GM18520 (cell line): ENCODE results near the gene MYRIP.
"Not testable (repeated sequence)": the region's sequence is repeated elsewhere in the genome, so short reads cannot be mapped to it uniquely, and the experiment has no call there.

ENCODE experiments used
- ATAC-seq: cut with Tn5 transposase; IDR thresholded peaks from one replicate; pipeline ENCODE4 v1.9.1; 2021; ENCODE audit not compliant: unreplicated experiment

Gene MYRIP

DNA sequence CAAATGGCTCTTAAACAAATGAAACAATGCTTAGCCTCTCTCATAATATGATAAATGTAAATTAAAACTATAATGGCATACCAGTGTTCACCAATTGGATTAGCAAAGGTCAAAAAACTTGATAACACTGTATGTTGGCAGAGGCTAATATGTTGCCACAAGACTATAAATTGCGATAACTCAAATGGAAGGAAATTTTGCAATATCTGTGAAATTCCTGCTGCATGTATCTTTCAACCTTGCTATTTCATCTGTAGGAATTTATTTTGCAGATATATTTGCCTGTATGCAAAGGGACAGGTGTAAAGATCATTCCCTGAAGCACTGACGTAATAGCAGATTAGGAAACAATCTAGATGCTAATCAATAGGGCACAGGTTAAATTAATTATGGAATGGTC lies 308.7 kb downstream of the MYRIP start:
- no peak for ATAC-seq

DNA sequence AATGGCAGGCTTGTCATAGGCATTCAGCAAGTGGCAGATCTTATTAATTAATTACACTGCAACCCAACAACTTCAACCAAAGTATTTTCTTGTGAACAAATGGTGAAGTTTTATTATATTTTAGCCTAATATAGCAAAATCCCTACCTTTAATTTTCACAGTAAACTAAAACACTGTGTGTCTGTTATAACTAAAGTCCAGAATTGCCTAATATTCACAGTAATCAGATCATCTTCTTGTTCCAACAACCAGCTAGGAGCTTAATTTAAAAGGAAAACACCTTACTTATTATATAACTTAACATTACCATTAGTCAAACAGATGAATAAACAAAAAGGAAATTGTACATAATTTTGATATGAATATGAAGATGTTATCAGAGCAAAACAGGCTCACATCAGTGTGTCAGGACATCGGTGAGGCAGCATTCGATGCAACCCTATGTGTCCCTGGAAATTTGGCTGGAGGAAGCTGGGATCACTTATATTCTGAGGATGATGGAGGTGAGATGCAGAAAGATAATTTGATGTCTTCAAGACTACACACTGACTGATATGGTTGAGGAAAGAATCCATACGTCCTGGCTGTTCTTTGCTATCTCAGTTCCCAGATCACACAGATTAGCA lies 310.8 kb downstream of the MYRIP start:
- ATAC-seq: no peak

DNA sequence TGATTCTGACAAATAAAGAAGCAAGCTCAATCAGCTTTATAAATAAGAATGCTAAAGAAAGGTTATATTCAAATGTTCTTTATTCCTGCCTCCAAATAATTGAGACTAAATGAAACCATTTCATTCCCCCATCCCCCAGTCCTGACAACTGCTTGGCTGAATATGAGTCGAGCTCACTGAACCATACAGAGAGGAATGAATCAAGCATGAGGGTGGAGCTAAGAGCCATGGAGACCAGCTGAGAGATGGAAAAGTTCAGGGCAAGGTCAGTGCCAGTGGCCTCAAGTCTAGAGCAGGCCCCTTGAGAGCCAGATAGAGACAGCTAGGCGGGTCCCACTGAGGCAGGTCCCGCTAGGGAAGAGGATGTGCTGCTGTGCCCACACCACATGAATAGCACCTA lies 311.4 kb downstream of the MYRIP start:
- no peak for ATAC-seq

DNA sequence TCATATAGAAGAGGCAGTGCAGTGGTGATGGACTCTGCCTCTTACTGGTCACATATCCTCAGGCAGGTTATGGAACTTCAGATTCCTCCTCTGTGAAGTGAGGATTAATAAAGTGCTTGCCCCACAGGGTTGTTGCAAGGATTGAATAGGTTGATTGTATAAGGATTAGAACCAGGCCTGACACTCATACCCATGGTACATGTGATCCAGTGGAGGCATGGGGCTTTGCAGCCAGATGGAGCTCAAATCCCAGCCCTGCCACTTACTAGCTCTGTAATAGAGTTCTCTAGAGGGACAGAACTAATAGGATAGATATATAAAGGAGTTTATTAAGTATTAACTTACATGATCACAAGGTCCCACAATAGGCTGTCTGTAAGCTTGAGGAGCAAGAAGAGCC lies 315.5 kb downstream of the MYRIP start:
- no peak for ATAC-seq

DNA sequence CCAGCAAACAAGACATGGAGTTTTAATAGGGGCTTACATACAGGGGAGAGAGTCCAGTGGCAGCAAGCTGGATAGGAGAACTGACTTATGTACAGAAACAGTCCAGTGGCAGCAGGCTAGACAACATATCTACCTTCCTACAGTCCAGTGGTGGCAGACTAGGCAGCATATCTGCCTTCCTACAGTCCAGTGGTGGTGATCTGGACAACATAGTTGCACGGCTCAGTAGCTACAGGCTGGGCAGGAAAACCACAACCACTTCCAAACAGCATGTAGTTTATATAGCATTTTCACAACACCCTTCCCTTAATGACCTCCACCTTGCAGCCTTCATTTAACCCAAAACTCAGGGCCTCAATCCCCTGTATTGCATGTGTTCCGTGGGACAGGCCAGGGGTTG lies 318.8 kb downstream of the MYRIP start:
- no peak for ATAC-seq

DNA sequence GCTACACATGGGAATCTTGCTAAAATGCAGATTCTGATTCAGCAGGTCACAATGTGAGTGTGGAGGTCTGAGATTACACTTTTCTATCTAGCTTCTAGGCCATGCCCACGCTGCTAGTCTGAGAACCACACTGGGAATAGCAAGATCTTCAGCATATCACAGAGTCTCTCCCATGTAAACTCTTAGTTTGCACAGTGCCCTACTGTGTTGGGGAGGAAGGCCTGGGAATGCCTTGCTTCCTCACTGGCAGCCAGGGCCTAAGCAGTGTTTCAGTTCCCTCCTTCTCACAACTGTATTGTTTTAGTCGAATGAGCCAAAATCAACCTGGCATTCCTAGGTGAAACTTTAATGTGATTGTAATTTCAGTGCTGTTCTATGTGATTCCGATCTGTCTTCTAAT lies 320.1 kb downstream of the MYRIP start:
- ATAC-seq: no peak

DNA sequence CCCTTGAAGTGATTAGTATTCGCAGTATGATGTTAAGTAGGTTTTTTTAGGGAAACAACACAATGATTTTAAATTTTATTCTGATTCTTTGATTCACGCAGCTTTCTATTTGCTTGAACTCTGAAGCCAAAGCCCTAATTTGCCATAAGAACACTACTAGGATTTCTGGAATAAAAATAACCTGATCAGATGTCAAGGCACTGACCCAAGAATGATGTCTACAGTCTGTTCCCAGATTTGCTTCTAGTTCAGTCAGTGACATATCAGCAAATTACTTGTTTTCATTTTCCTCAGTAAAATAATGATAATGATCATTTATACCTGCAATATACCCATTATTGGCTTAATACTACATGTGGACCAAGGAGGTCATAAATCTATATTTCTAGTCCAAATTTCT lies 320.6 kb downstream of the MYRIP start:
- no peak for ATAC-seq

DNA sequence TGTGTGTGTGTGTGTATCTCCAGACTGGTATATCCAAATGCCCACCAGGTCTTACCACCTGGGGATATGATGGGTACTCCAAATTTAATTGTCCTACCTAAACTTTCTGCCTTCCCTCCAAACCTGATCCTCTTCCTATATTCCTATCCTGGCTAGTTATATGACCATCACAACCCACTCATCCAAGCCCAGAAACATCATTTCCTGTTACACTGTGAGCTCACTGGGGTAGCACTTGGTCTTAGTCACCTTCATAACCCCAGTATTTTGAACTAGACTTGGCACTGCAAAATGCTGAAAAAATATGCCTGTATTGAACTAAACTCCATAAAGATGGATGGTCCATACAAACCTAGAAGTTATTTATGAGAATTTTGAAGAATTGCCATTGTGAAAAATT lies 321.3 kb downstream of the MYRIP start:
- no peak for ATAC-seq

DNA sequence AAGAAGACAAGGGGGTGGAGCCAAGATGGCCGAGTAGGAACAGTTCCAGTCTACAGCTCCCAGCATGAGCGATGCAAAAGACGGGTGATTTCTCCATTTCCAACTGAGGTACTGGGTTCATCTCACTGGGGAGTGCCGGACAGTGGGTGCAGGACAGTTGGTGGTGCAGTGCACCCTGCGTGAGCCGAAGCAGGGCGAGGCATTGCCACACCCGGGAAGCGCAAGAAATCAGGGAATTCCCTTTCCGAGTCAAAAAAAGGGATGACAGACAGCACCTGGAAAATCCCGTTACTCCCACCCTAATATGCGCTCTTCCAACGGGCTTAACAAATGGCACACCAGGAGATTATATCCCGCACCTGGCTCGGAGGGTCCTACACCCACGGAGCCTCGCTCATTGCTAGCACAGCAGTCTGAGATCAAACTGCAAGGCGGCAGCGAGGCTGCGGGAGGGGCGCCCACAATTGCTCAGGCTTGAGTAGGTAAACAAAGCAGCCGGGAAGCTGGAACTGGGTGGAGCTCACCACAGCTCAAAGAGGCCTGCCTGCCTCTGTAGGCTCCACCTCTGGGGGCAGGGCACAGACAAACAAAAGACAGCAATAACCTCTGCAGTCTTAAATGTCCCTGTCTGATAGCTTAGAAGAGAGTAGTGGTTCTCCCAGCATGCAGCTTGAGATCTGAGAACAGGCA lies 324.6 kb downstream of the MYRIP start:
- ATAC-seq: not testable (repeated sequence)

DNA sequence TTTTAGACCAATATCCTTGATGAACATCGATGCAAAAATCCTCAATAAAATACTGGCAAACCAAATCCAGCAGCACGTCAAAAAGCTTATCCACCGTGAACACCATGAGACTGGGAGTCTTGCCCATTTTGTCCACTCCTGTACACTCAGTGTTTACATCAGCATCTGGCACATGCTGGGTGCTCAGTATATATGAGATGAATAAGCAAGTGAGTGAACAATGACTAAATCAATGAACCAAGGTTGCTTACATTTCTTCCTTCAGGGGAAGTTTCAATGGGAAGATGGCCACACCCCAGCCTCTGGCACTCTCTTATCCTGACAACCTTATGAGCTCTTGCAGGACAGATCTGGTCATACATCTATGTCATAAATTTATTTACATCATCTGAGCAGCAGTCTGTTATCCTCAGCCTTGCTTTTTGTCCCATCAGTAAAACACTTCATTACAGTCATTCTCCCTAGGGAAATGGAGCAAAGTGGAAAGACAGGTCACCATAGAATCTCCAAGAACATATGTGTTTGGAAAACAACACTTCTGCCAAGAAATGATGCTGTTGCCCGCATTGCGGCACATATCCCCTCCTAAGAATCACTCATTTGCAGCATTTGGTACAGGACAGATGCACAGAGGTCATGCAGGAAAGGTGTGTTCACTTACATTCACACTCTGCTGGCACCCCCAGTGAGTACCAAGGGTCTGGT lies 328.3 kb downstream of the MYRIP start:
- no peak for ATAC-seq

DNA sequence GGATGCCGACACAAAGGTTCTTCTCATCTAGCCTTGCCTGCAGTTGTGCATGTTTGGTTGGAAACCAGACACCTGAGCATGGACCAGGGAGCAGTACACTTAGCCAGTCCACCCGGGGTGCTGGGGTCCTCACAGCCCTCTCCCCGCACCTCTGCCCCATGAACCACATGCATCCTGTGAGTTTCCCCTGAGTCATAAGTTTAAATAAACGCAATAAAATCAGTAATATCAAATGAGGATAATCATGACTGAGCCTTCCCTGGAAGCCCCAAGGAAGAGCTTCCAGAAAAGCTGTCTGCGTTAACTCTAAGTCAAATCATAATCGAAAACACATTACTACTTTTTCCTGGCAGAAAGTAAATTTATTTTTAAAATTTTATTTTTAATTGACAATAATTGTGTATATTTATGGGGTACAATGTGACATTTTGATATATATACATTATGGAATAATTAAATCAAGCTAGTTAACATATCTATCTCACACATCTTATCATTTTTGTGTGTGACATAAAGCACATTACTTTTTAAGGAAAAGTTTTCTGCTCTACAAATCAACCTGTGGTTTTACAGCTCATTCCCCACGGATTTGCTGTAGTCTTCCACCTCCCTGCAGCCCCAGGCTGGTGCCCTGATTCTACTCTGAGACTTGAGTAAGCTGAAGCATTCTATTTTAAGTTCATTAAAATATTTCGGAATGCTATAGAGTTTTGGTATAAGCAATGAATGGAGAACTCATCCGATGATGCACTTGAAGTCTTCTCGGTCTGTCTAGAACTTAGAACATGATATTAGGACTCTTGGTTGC lies 334.1 kb downstream of the MYRIP start:
- no peak for ATAC-seq

DNA sequence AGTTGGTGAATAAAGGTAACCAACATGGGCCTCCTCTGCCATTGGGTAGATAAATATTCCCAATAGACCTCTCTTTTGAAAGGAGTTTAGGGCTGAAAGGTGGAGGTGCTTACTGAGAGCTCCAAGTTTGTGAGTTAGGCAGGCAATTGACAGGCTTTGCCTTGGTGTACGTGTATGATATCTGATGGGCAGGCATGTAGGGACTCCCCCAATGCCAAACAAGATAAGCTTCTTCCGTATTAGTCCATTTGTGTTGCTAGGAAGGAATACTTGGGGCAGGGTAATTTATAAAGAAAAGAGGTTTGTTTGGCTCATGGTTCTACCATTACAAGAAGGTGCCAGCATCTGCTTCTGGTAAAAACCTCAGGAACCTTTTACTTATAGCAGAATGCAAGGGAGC lies 339.4 kb downstream of the MYRIP start:
- no peak for ATAC-seq

DNA sequence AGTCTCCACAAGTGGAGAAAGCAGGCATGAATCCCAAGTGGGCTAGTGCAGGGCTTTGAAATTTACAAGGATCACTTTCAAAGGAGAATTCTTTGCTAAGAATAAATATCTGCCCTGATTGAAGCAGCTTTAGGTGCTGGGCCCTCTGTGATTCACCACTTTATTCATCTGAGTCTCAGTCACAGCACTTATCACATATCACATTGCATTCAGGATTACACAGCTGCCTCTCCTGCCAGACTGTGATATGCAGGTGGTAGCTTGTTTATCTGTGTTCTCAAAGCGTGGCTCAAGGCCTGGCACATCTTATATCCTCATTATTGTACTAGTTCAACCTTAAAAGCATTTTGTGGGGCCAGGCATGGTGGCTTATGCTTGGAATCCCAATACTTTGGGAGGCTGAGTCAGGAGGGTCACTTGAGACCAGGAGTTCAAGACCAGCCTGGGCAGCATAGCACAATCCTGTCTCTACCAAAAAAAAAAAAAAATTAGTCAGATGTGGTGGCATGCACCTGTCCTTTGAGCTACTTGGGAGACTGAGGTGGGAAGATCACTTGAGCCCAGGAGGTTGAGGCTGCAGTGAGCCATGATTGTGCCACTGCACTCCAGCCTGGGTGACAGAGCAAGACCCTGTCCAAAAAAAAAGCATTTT lies 343.2 kb downstream of the MYRIP start:
- no peak for ATAC-seq

DNA sequence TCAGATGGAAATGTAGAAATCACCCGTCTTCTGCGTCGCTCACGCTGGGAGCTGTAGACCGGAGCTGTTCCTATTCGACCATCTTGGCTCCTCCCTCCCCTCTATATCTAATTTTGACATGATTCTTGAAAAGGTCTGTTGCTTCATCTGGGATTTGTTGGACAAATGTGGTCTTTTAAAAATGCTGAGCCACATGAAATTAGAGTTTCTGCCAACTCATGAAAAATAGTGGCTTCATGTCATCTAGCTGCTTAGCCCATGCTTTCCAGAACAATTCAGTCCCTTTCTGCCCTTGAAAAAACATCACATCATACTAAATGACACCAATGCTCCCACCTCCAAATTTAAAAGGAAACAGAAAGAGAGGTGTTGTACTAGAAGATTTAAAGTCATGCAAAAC lies 351.5 kb downstream of the MYRIP start:
- ATAC-seq: no peak

DNA sequence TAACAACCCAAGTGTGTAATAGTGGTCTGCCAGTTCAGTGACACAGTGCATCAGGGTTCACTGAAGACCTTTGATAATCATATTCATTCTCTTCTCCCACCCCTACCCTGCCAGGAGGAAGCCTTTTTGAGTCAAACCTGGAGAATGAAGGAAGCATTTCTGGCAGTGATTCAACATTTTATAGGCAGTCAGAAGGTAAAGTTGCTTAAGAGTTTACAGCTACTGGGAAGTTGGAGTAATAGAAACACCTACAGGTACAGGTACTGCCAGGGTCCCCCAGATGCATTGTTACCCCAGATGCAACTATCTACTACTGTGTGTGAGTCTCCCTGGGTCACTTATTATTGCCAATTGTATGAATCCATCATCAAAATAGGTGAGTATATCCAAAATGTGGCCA lies 353.2 kb downstream of the MYRIP start:
- ATAC-seq: no peak

DNA sequence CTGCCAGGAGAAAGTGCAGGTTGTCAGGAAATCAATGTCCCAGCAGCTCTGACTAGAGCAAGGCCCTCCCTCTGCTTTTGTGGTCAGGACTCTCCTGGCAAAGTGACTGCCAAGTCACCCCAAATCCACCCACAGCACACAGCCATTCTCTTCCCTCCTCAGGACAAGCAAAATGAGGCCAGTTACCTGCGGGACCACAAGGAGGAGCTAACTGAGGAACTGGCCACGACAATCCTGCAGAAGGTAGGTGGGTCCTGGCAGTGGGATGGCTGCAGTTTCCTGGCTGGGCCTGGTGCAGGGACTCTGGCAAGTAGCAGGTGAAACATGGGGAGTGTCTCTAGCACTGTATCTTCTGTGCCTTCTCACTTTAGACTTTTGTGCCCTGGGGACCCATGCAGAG lies 357.6 kb downstream of the MYRIP start:
- ATAC-seq: no peak

DNA sequence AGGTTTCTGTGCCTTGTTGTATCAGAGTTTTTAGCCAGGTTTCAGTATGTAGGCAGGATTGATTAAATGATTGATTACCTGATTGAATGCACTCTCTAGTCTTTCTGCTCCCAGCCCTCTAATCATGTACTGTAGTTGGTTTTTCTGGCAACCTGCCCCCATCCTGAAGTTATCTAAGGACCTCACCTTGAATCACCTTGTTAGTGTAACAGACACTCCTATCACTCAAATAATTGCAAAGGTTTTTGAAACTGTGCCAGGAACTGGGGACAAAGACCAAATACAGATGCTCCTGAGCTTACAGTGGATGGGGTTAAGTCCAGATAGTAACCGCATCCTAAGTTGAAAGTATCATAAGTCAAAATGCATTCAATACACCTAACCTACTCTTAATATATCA lies 358.5 kb downstream of the MYRIP start:
- no peak for ATAC-seq

DNA sequence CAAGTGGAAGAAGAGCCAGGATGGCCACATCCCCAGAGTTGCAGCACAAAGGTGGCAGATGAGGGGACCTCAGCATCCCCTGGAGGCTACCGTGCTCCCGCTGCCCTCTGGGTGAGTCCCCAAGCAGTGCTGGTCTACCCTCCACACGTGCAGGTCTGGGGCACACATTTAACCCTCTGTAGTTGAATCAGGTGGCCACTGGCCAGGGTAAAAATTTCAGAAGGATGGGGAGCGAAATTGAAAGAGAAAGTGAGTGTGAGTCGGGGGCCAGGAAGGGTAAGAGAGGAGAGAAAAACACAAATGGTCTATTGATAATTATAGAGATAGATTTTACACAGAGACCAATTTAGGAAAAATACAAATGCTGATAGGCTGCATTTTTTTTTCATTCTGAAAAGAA lies 360.6 kb downstream of the MYRIP start:
- no peak for ATAC-seq

DNA sequence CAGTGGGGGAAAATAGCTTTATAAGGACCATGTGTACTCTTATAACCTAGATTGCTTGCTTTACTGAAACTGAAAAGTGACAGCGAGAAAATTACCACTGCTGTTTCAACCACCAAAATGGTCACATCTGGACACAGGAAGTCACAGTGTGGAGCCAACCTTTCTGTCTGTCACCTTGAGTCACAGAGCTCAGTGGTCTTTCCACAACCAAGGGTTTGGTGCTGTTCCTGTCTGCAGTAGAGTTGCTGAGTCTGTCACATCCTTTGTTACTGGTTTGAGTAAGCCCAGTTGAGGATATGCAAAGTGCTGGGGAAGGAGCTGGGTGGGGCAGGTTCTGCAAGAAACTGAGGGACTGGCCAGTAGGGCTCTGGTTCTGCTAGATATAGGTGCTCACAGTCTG lies 361.0 kb downstream of the MYRIP start:
- ATAC-seq: peak; percentile 95

DNA sequence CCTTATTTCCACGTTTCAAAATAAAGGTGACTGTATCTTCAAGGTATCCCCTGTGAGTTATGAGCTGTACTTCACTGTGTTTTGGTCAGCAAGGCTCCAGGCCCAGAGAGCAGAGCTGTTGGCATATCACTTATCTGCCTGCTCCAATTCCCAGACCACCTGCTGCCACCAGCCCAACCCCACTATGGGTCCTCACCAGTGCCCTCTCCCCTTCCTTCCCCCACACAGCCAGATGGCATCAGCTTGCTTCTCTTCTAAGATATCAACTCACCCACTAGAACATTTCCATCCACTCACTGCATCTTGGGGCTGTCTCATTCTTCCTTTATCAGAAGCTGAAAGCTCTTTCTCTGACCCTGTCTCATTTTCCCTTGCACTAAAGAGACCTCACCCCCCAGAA lies 363.2 kb downstream of the MYRIP start:
- ATAC-seq: no peak

DNA sequence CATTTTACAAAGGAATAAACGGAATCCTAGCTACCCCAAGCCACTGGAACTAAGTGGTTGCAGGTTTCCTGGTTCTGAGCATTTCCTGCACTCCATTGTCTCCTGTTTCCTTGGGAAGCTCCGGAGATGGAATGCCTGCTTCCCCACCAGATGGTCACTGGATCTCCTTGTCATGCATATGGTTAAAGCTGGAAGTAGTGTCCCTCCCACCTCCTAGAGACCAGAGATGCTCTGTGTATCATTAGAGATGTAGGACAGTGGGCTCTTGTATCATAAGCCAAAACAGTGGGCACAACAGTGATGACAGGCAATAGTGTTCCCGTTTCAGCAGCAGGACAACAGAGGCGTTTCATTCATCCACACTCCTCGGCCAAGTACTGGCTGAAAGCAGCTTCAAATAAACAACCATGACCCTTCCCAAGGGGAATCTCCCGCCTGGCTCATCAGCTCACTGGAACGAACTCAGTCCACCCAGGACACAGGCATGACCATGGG lies 363.9 kb downstream of the MYRIP start:
- ATAC-seq: no peak
